Measurements from ENCODE around the gene CXCL11. TPM values are rescaled to one million over a fixed set of nuclear protein-coding genes. Genes with fewer than 3 reads are reported as not detected.

Gene CXCL11
- polyA plus RNA-seq, 1 of the 3 experiments (the other 2 are of a cell fraction) = not detected

DNA sequence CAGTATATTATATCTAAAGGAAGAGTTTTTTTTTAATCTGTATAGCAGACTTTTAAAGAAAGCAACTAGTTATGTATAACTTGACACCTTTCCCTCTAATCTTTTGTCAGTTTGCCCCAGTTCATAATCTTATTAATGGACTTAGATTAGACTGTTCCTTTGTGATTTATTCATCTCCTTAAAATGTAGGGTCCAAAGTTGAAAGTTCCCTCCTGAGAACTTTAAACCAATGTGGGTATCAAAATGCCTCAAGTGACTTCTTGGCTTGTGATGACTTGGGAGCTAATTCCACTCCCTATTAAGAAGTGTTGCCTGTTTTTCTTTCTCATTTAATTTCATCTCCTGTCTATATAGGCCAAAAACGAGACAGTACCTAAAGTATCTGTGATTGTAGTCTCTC lies 38.8 kb downstream of the CXCL11 start (continued):
- no peak for TF ChIP-seq CTCF (IDR thresholded peaks at IDR 0.05)
- TF ChIP-seq RCOR1 (IDR thresholded peaks at IDR 0.05; ENCODE audit: low read length) = no peak
- TF ChIP-seq SMC3 (IDR thresholded peaks at IDR 0.05; ENCODE audit: low read depth, low read length) = no peak
- TF ChIP-seq RFX5 (IDR thresholded peaks at IDR 0.05; ENCODE audit: low read length) = no peak
- TF ChIP-seq FOSL2 (IDR thresholded peaks at IDR 0.05; ENCODE audit: borderline replicate concordance, low read depth) = no peak

DNA sequence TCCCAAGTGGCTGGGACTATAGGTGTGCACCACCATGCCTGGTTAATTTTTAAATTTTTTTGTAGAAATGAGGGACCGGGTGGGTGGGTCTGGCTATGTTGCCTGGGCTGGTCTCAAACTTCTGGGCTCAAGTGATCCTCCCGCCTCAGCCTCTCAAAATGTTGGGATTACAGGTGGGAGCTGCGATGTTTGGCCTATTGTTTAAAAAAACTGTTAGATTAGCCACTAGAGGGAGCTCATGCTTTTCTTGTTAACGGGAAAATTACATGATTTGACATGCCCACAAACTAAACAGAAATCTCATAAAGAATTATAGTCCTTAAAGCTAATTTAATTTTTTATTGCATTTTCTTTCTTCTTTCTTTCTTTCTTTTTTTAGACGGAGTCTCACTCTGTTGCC lies 40.1 kb downstream of the CXCL11 start:
- Histone ChIP-seq H4K20me1 (ENCODE audit: insufficient read depth) (no peaks in the 10 kb centered on the region), H3F3A (replicated peaks; ENCODE audit: insufficient read depth) (no peaks in the 10 kb centered on the region), H3K27me3 (ENCODE audit: insufficient read depth) (no peaks in the 10 kb centered on the region), H3K9ac (no peak overlapping the region), H3K36me3 (replicated peaks in 1 of 2; ENCODE audit: control insufficient read depth in 1 of 2, insufficient read depth in 2 of 2, low read length in 1 of 2) (no peaks in the 10 kb centered on the region), H3K4me2 (no peak overlapping the region), H3K9me3 (no peaks in the 10 kb centered on the region), H3K9me2 (no peaks in the 10 kb centered on the region), H3K79me2 (ENCODE audit: insufficient read depth) (peaks cover 6% of the 10 kb centered on the region), H3K4me1 (ENCODE audit: control insufficient read depth in 1 of 2, insufficient read depth in 2 of 2, low read depth in 1 of 2, low read length in 1 of 2) (no peaks in the 10 kb centered on the region), H3K27ac (ENCODE audit: low read depth in 2 of 2, low read length in 1 of 2) (no peak overlapping the region), H2AFZ (ENCODE audit: low read depth) (peak overlapping the region; percentile 53; the same call in 1 of the 2 replicates), H3K4me3 (ENCODE audit: low read depth in 2 of 2, low read length in 1 of 2) (no peak overlapping the region)
- POLR2A ChIA-PET = no interaction called here
- TF ChIP-seq SMC3 (IDR thresholded peaks at IDR 0.05; ENCODE audit: low read depth, low read length) (peak; percentile 71), GABPA (IDR thresholded peaks at IDR 0.05; ENCODE audit: low read depth) (no peak), TCF12 (IDR thresholded peaks at IDR 0.05) (no peak), RCOR1 (IDR thresholded peaks at IDR 0.05; ENCODE audit: low read length) (no peak), RAD21 (IDR thresholded peaks at IDR 0.05; ENCODE audit: low read length) (peak; percentile 74), ZBTB33 (IDR thresholded peaks at IDR 0.05; ENCODE audit: borderline replicate concordance, low read depth) (no peak), EP300 (IDR thresholded peaks at IDR 0.05; ENCODE audit: borderline replicate concordance in 1 of 2, low read depth in 1 of 2, low read length in 1 of 2) (no peak), NRF1 (IDR thresholded peaks at IDR 0.05; ENCODE audit: low read depth, low read length) (no peak), FOXJ3 (CRISPR knock-in tag; IDR thresholded peaks at IDR 0.05) (no peak), SIN3A (IDR thresholded peaks at IDR 0.05; ENCODE audit: borderline replicate concordance, low read depth, low read length) (no peak), CTCF (IDR thresholded peaks at IDR 0.05) (peak; percentile 76), FOXM1 (IDR thresholded peaks at IDR 0.05; ENCODE audit: low read depth) (no peak), ELF1 (IDR thresholded peaks at IDR 0.05) (no peak)
- TF ChIP-seq, protein P1, sequence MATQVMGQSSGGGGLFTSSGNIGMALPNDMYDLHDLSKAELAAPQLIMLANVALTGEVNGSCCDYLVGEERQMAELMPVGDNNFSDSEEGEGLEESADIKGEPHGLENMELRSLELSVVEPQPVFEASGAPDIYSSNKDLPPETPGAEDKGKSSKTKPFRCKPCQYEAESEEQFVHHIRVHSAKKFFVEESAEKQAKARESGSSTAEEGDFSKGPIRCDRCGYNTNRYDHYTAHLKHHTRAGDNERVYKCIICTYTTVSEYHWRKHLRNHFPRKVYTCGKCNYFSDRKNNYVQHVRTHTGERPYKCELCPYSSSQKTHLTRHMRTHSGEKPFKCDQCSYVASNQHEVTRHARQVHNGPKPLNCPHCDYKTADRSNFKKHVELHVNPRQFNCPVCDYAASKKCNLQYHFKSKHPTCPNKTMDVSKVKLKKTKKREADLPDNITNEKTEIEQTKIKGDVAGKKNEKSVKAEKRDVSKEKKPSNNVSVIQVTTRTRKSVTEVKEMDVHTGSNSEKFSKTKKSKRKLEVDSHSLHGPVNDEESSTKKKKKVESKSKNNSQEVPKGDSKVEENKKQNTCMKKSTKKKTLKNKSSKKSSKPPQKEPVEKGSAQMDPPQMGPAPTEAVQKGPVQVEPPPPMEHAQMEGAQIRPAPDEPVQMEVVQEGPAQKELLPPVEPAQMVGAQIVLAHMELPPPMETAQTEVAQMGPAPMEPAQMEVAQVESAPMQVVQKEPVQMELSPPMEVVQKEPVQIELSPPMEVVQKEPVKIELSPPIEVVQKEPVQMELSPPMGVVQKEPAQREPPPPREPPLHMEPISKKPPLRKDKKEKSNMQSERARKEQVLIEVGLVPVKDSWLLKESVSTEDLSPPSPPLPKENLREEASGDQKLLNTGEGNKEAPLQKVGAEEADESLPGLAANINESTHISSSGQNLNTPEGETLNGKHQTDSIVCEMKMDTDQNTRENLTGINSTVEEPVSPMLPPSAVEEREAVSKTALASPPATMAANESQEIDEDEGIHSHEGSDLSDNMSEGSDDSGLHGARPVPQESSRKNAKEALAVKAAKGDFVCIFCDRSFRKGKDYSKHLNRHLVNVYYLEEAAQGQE (IDR thresholded peaks at IDR 0.05; ENCODE audit: low read depth, low read length) = no peak
- DNase-seq = peak; percentile 45
- CTCF ChIA-PET = interaction anchor here (0.6 to 4.7 kb wide), 49 partner anchors 11 to 509 kb away, joined by 3 to 35 read pairs (median 5); partner anchors contain the start of genes ART3 and CXCL10
- under 1% methylated on average over 5 of the region's 5 CpGs for WGBS (ENCODE audit: low lambda C conversion rate)
